Common myeloid progenitor, CD34-positive (primary cell): ENCODE results near the gene SLC25A1.

Experiments
- CTCF ChIA-PET: fragments of 350-600 bp; sonication (Branson Sonifier 250); formaldehyde crosslinking; loops from one replicate; lab custom pipeline; 2021; ENCODE audit warnings: antibody characterized with exemption; lab: Charles Lee
- POLR2A ChIA-PET: fragments of 350-600 bp; sonication (Branson Sonifier 250); formaldehyde crosslinking; loops from one replicate; lab custom pipeline; 2021; ENCODE audit warnings: antibody characterized with exemption; lab: Charles Lee
- DNase-seq, 3 donors: peaks; one replicate each; pipeline versions ENCODE4 v3.0.0 to v3.0.0-alpha.2; 2013
- H3K27ac ChIP-seq, 2 experiments: 1 replicate in 1 of 2; 2 replicates in 1 of 2; pipeline ENCODE4 v1.7.0; 2013; ENCODE audit warnings: inconsistent platforms in 2 of 2, low read length in 2 of 2, mild to moderate bottlenecking in 2 of 2, low read depth in 1 of 2, moderate library complexity in 1 of 2; ENCODE audit not compliant: severe bottlenecking in 2 of 2, insufficient read depth in 1 of 2, poor library complexity in 1 of 2
- H3K27me3 ChIP-seq, 5 experiments: replicated peaks in 2 of 5; 1 replicate in 3 of 5; 2 replicates in 2 of 5; pipeline versions ENCODE4 v1.6.1 to v1.7.0; 2013; ENCODE audit warnings: low read length in 4 of 5, mild to moderate bottlenecking in 2 of 5, moderate library complexity in 2 of 5, inconsistent platforms in 1 of 5; ENCODE audit not compliant: insufficient read depth in 5 of 5, control insufficient read depth in 4 of 5
- H3K36me3 ChIP-seq, 4 experiments: 1 replicate in 2 of 4; 2 replicates in 2 of 4; pipeline versions ENCODE4 v1.6.1 to v1.7.0; 2013; ENCODE audit warnings: low read length in 3 of 4, control low read depth in 1 of 4, mild to moderate bottlenecking in 1 of 4; ENCODE audit not compliant: control insufficient read depth in 4 of 4, insufficient read depth in 4 of 4
- H3K4me1 ChIP-seq, 4 experiments: 1 replicate in 3 of 4; 2 replicates in 1 of 4; pipeline versions ENCODE4 v1.6.1 to v1.7.1; 2013; ENCODE audit warnings: low read length in 3 of 4, mild to moderate bottlenecking in 3 of 4, control low read depth in 1 of 4, inconsistent platforms in 1 of 4, moderate library complexity in 1 of 4; ENCODE audit not compliant: control insufficient read depth in 4 of 4, insufficient read depth in 4 of 4; ENCODE audit errors: control extremely low read depth in 1 of 4
- H3K4me3 ChIP-seq, 7 experiments: 1 replicate in 4 of 7; 2 replicates in 3 of 7; pipeline versions ENCODE4 v1.5.1 to v1.7.0; 2013; ENCODE audit warnings: mild to moderate bottlenecking in 7 of 7, low read length in 6 of 7, moderate library complexity in 6 of 7, inconsistent platforms in 2 of 7, low read depth in 2 of 7, control low read depth in 1 of 7; ENCODE audit not compliant: insufficient read depth in 4 of 7, control insufficient read depth in 1 of 7; ENCODE audit errors: extremely low read depth in 1 of 7
- H3K9me3 ChIP-seq, 5 experiments: 1 replicate in 4 of 5; 2 replicates in 1 of 5; pipeline versions ENCODE4 v1.6.1 to v1.7.1; 2013; ENCODE audit warnings: low read length in 4 of 5, mild to moderate bottlenecking in 2 of 5, inconsistent platforms in 1 of 5, low read depth in 1 of 5, moderate library complexity in 1 of 5; ENCODE audit not compliant: control insufficient read depth in 4 of 5, insufficient read depth in 2 of 5; ENCODE audit errors: control extremely low read depth in 1 of 5
- WGBS: methylation state at CpG from one replicate; pipeline ENCODE4 v1.1.5; 2013; ENCODE audit not compliant: insufficient coverage; 5-methylcytosine and 5-hydroxymethylcytosine counted together

The SLC25A1 gene

DNA sequence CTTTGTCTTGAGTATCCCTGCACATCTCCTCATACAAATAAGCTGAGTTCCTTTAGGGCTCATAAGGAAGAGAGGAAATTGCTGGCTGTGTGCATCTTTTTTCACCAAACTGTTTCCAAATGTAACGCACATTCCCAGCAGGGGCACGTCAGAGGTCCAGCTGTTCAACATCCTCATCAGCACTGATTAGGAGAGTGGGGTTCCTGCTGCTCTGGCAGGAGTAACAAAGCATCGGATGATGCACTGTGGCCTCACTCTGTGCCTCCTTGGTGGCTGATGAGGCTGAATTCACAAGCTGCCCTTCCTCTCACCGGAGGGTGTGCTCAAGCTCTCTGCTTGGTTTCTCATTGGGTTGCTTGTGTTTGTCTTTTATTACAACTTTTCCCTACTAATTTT is 35.5 kb upstream of the SLC25A1 start:
- Histone ChIP-seq H3K4me1 (peaks cover 0 to 8% (median 6%) of the 10 kb centered on the region in 4 experiments), H3K27me3 (peaks cover 0 to 2% (median 0%) of the 10 kb centered on the region in 5 experiments), H3K4me3 (no peak overlapping the region), H3K9me3 (no peaks in the 10 kb centered on the region), H3K36me3 (no peaks in the 10 kb centered on the region), H3K27ac (no peak overlapping the region)
- CTCF ChIA-PET, result no interaction called here
- no peak for DNase-seq
- WGBS, result 88% methylated on average over 3 of the region's 4 CpGs
- POLR2A ChIA-PET, result interaction anchor here (1.1 kb wide), 1 partner anchor 9 kb away, joined by 3 read pairs; no protein-coding TSS in a partner anchor

DNA sequence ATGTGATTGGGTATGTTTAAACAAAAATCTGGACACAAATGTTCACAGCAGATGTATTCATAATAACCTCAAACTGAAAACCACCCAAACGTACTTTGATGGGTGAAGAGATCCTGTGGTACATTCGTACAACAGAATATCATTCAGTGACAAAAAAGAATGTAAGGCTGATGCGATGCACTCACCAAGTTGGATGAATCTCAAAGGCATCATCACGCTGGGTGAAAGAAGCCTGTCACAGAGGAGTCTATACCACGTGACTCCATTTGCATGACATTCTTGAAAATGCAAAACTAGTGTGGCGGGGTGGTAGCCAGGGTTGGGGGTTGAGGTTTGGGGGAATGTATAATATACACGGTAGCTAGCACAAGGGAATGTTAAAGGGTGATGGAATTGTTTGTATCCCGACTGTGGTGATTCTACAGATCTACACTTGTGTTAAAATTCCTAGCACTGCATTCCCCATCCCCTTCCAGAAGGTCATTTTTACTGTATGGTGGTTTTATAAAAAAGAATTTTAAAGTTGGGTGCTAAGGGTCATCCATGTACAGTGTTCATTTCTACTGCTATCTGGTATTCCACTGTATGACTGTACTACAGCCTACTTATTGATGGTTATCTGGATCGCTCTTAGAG is 35.0 kb upstream of the SLC25A1 start:
- CTCF ChIA-PET, result no interaction called here

DNA sequence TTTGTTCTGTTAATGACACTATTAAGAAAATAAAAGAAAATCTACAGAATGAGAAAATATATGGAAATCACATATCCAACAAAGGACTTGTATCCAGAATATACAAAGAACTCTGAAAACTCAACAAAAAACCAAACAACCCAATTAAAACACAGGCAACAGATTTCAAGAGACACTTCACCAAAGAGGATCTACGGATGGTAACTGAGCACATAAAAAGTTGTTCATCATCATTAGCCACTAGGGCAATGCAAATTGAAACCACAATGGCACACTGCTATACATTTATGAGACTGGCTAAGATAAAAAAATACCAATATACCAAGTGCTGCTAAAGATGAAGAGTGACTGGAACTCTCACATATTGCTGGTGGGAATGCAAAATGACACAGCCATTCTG is 34.5 kb upstream of the SLC25A1 start:
- no peaks in the 10 kb centered on the region for H3K36me3 ChIP-seq
- peaks cover 0 to 2% (median 0%) of the 10 kb centered on the region in 5 experiments for H3K27me3 ChIP-seq
- no peak overlapping the region for H3K4me3 ChIP-seq
- no peak overlapping the region for H3K27ac ChIP-seq
- DNase-seq, result no peak
- ChIA-PET CTCF (no interaction called here), POLR2A (no interaction called here)
- WGBS, result no CpG with 5 or more reads among the region's 1 CpG
- H3K4me1 ChIP-seq, result peaks cover 0 to 3% (median under 1%) of the 10 kb centered on the region in 4 experiments
- no peaks in the 10 kb centered on the region for H3K9me3 ChIP-seq

More for the DNA sequence above, 35.0 kb upstream of the SLC25A1 start:
- Histone ChIP-seq H3K4me3 (no peak overlapping the region), H3K27me3 (peaks cover 0 to 2% (median 0%) of the 10 kb centered on the region in 5 experiments), H3K27ac (no peak overlapping the region), H3K9me3 (no peaks in the 10 kb centered on the region), H3K36me3 (no peaks in the 10 kb centered on the region), H3K4me1 (peaks cover 0 to 8% (median 6%) of the 10 kb centered on the region in 4 experiments)
- no peak for DNase-seq
- 89% methylated on average over 5 of the region's 9 CpGs for WGBS
- POLR2A ChIA-PET, result interaction anchor here (1.1 kb wide), 1 partner anchor 9 kb away, joined by 3 read pairs; no protein-coding TSS in a partner anchor

DNA sequence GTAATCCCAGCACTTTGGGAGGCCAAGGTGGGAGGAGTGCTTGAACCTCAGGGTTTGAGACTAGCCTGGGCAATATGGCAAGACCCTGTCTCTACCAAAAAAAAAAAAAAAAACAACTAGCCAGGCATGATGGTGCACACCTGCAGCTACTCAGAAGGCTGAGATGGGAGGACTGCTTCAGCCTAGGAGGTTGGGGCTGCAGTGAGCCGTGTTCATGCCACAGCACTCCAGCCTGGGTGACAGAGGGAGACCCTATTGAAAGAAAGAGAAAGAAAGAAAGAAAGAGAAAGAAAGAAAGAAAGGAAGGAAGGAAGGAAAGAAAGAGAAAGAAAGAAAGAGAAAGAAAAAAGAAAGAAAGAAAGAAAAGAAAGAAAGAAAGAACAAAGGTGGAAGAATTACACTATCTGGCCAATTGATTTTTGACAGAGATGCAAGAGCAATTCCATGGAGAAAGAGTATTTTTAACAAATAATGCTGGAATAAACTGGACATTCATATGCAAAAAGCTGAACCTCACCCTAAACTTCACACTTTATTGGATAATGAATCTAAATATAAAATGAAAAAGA is 33.9 kb upstream of the SLC25A1 start:
- WGBS, result 100% methylated on average over 1 of the region's 1 CpG
- ChIA-PET CTCF (no interaction called here), POLR2A (no interaction called here)
- no peaks in the 10 kb centered on the region for H3K4me1 ChIP-seq
- H3K27me3 ChIP-seq, result peaks cover 0 to 2% (median 0%) of the 10 kb centered on the region in 5 experiments
- no peaks in the 10 kb centered on the region for H3K36me3 ChIP-seq
- DNase-seq, result no peak
- H3K9me3 ChIP-seq, result no peaks in the 10 kb centered on the region
- no peak overlapping the region for H3K4me3 ChIP-seq
- H3K27ac ChIP-seq, result no peak overlapping the region

DNA sequence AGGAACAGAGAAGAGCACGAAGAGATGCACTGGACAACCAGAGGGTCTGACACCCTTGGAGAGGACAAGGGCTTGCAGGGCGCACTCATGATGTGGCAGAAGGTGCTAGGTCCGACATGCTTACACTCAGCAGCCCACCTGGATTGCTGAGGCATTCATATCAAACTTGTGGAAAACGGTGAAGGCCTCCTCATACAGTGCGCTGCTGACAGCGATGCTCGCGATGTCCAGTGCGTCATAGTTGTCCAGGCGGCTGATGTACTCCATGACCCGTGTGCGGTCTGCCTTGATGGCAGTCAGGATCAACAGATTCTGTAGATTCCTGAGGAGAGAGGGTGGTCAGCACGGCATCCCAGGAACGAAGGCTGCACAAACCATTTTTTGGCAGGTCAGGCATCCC is 31.7 kb upstream of the SLC25A1 start:
- ChIA-PET CTCF (no interaction called here), POLR2A (no interaction called here)
- Histone ChIP-seq H3K4me1 (no peaks in the 10 kb centered on the region), H3K9me3 (no peaks in the 10 kb centered on the region), H3K27me3 (no peaks in the 10 kb centered on the region), H3K36me3 (no peaks in the 10 kb centered on the region), H3K4me3 (no peak overlapping the region), H3K27ac (no peak overlapping the region)
- WGBS, result 98% methylated on average over 12 of the region's 14 CpGs
- no peak for DNase-seq

DNA sequence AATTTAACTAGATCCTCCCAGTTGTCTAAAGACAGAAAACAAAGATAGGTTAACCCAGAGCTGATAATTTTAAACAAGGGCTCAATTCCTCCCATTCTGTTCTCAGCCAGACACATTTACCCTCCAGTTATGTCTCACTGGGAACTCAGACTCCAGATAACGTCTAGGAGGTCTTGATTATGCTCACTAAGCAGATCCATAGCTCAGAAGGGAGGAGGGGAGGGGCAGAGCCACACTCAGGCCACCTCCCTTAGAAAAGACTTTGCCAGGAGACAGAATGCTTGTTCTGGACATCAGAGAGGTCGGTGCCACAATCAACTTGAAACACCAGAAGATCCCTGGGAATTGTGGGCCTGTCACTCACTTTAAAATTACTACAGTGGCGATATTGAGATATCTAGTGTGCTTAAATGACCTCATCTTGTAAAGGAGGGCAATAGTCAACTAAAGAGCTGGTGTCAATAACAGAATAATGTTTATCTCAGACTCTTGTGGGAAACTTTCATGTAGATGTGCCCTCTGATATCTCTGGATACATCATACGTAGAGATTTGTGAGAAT is 29.8 kb upstream of the SLC25A1 start:
- Histone ChIP-seq H3K4me3 (no peak overlapping the region), H3K27me3 (no peaks in the 10 kb centered on the region), H3K27ac (no peak overlapping the region), H3K36me3 (no peaks in the 10 kb centered on the region), H3K4me1 (no peaks in the 10 kb centered on the region), H3K9me3 (no peaks in the 10 kb centered on the region)
- 100% methylated on average over 3 of the region's 4 CpGs for WGBS
- CTCF ChIA-PET, result interaction anchor here (0.9 to 1.5 kb wide), 2 partner anchors 9 to 10 kb away, joined by 3 read pairs; no protein-coding TSS in a partner anchor
- POLR2A ChIA-PET, result no interaction called here
- DNase-seq, result no peak

DNA sequence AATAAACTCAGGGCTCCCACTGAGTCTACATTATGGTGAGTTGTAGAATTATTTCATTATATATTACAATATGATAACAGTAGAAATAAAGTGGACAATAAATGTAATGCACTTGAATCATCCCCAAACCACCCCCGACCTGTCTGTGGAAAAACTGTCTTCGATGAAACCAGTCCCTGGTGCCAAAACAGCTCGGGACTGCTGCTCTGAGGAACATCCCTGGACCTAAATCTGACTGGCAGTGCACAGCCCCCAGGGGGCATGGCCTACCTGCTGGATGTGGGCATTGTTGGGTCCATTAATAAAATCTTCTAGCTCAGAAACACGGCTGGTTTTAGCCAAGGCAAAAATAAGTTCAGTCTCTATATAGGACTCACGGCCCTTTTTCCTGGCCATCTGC is 29.3 kb upstream of the SLC25A1 start:
- Histone ChIP-seq H3K4me3 (no peak overlapping the region), H3K9me3 (no peaks in the 10 kb centered on the region), H3K36me3 (no peaks in the 10 kb centered on the region), H3K27ac (no peak overlapping the region), H3K4me1 (no peaks in the 10 kb centered on the region), H3K27me3 (no peaks in the 10 kb centered on the region)
- ChIA-PET POLR2A (no interaction called here), CTCF (interaction anchor here (0.9 to 1.5 kb wide), 2 partner anchors 8 to 10 kb away, joined by 3 read pairs; no protein-coding TSS in a partner anchor)
- no peak for DNase-seq
- WGBS, result 99% methylated on average over 4 of the region's 5 CpGs
